ENCODE data around the gene ZBTB7B. TPM values are rescaled to one million over a fixed set of nuclear protein-coding genes. Genes with fewer than 3 reads are reported as not detected.

ZBTB7B gene
- total RNA-seq, 1 experiment from 2014 or later: 38.3 TPM

DNA sequence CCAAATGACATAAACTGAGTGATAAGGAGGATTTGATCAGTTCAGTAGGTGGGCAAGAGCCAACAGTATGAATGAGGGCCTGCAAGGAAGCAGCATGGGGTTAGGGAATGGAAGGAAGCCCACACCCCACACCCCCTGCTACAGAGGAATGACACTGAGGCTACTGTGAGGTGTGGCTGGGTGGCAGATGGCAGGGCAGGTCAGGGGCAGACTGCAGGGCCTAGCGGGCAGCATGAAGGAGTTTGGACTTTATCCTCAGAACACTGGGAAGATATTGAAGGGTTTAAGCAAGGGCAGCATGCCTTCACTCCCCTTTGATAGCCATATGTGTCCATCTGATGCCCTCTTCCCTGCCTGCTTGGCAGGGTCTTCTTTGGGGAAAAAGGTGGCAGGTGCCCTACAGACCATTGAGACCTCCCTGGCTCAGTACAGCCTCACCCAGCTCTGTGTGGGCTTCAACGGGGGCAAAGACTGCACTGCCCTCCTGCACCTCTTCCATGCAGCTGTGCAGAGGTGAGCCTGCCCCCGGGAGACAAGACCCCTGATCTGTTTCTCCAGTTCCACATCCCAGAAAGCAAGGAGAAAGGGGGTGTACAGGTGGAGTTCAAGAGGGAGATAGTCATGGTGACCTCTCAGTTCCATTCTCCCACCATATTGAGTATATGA is 13.3 kb upstream of the ZBTB7B start:
- Histone ChIP-seq H3K14ac (ENCODE audit: insufficient read depth, low read length) (no peak overlapping the region), H3K23me2 (ENCODE audit: insufficient read length, low read depth, low read length, poor library complexity, severe bottlenecking) (no peaks in the 10 kb centered on the region), H3K9me3 (ENCODE audit: control insufficient read depth, low read depth, low read length) (no peaks in the 10 kb centered on the region), H2BK20ac (ENCODE audit: low read depth, low read length, poor library complexity, severe bottlenecking) (no peak overlapping the region), H4K20me1 (ENCODE audit: control insufficient read depth, insufficient read depth, insufficient read length) (no peaks in the 10 kb centered on the region), H3K79me2 (ENCODE audit: insufficient read depth, low read length) (peaks cover 2% of the 10 kb centered on the region; the same call in 1 of the 2 replicates), H2BK12ac (ENCODE audit: insufficient read length, low read depth, low read length) (no peak overlapping the region), H3K4me1 (ENCODE audit: insufficient read depth, low read length) (no peaks in the 10 kb centered on the region; the same call in 1 of the 2 replicates), H3K27me3 (ENCODE audit: insufficient read depth, low read length) (no peaks in the 10 kb centered on the region), H3K18ac (ENCODE audit: insufficient read length, low read depth, low read length) (no peak overlapping the region), H3K27ac (ENCODE audit: insufficient read length, low read depth, low read length) (no peak overlapping the region), H2BK15ac (ENCODE audit: low read depth, low read length) (no peak overlapping the region), H3K4ac (ENCODE audit: low read depth, low read length) (no peak overlapping the region), H3K23ac (ENCODE audit: insufficient read length, low read depth, low read length) (no peak overlapping the region), H3T11ph (ENCODE audit: low read length) (no peak overlapping the region), H4K5ac (ENCODE audit: insufficient read length, low read depth, low read length) (no peak overlapping the region), H3K4me2 (ENCODE audit: insufficient read depth, insufficient read length, low read length) (no peak overlapping the region), H3K9ac (ENCODE audit: extremely low read depth, insufficient read length, low read length) (no peak overlapping the region), H3K56ac (ENCODE audit: insufficient read length, low read depth, low read length) (no peak overlapping the region), H3K79me1 (ENCODE audit: insufficient read depth, low read depth, low read length, poor library complexity, severe bottlenecking) (peaks cover 2% of the 10 kb centered on the region), H2BK120ac (ENCODE audit: low read depth, low read length, poor library complexity, severe bottlenecking) (no peak overlapping the region), H4K91ac (ENCODE audit: insufficient read length, low read depth, low read length) (no peak overlapping the region), H2BK5ac (ENCODE audit: insufficient read length, low read length) (no peak overlapping the region), H4K8ac (replicated peaks; ENCODE audit: insufficient read length, low read depth, low read length) (no peak overlapping the region), H2AK5ac (ENCODE audit: insufficient read length, low read length) (no peak overlapping the region), H2AFZ (ENCODE audit: low read length) (no peak overlapping the region)
- no CpG with 5 or more reads among the region's 3 CpGs for WGBS (ENCODE audit: extremely low coverage, insufficient read length, low lambda C conversion rate)
- no peak overlapping the region; a peak in 1 of 7 replicates for H3K27ac Mint-ChIP-seq
- peaks cover 34 to 58% (median 52%) of the 10 kb centered on the region in 3 experiments for H3K36me3 Mint-ChIP-seq (ENCODE audit: insufficient read depth in 1 of 3, low read depth in 3 of 3)
- H3K27me3 Mint-ChIP-seq (ENCODE audit: low read depth): no peaks in the 10 kb centered on the region
- TF ChIP-seq, protein P1, sequence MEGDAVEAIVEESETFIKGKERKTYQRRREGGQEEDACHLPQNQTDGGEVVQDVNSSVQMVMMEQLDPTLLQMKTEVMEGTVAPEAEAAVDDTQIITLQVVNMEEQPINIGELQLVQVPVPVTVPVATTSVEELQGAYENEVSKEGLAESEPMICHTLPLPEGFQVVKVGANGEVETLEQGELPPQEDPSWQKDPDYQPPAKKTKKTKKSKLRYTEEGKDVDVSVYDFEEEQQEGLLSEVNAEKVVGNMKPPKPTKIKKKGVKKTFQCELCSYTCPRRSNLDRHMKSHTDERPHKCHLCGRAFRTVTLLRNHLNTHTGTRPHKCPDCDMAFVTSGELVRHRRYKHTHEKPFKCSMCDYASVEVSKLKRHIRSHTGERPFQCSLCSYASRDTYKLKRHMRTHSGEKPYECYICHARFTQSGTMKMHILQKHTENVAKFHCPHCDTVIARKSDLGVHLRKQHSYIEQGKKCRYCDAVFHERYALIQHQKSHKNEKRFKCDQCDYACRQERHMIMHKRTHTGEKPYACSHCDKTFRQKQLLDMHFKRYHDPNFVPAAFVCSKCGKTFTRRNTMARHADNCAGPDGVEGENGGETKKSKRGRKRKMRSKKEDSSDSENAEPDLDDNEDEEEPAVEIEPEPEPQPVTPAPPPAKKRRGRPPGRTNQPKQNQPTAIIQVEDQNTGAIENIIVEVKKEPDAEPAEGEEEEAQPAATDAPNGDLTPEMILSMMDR (conservative IDR thresholded peaks at IDR 0.05): no peak
- DNase-seq: no peak
- H3K4me3 Mint-ChIP-seq: no peak overlapping the region
- peaks cover 10 to 14% of the 10 kb centered on the region in 2 experiments; a peak in 3 of 4 replicates for H3K4me1 Mint-ChIP-seq
- H3K9me3 Mint-ChIP-seq: no peaks in the 10 kb centered on the region
